Epithelial cell of esophagus (primary cell): ENCODE data around the gene GCFC2.

Experiments
- DNase-seq: peaks from one replicate; pipeline ENCODE4 v3.0.0; 2010; ENCODE audit warnings: low read depth
- H3K4me3 ChIP-seq: 2 replicates; pipeline ENCODE4 v1.5.1; 2011; ENCODE audit warnings: mild to moderate bottlenecking, low read length, control low read depth
- CTCF ChIP-seq: IDR thresholded peaks from 2 replicates; pipeline ENCODE4 v1.5.1; 2011; ENCODE audit warnings: low read depth, mild to moderate bottlenecking, low read length, control low read depth, inconsistent platforms; ENCODE audit not compliant: insufficient read depth; ENCODE audit errors: missing control alignments

The GCFC2 gene

DNA sequence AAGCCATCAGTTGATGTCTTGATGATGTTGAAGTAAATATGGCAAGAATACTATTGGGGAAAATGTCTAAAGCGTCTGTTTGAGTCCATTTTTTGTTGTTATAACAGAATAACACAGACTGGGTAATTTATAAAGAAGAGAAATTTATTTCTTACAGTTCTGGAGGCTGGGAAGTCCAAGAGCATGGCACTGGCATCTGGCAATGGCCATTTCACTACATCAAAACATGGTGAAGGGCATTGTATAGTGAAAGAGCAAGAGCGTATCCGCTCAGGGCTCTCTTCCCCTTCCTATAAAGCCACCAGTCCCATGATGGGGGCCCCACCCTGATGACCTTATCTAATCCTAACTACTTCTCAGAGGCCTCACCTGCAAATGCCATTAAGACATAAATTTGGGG, 93.8 kb downstream of the GCFC2 start:
- H3K4me3 ChIP-seq: no peak overlapping the region
- DNase-seq: no peak
- TF ChIP-seq CTCF: no peak

DNA sequence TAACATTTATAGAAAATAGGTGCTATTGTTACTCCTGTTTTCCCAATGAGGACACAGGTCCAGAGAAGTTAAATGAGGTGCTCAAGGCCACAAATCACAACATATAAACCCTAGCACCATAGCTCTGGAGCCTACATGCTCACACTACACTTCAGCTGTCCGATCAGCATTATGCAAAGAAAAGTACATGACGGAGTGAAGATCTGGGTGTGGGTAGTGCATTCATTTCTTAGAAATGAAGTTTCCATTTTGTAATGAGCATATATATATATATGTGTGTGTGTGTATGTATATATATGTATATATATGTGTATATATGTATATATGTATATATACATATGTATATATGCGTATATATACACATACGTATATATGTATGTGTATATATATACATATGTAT, 94.3 kb downstream of the GCFC2 start:
- H3K4me3 ChIP-seq: no peak overlapping the region
- TF ChIP-seq CTCF: no peak
- no peak for DNase-seq

- peak; percentile 93 for DNase-seq
- TF ChIP-seq CTCF: peak; percentile 37
These were observed 96.5 kb downstream of the GCFC2 start for GRCh38 chr2:75614162-75614651.

DNA sequence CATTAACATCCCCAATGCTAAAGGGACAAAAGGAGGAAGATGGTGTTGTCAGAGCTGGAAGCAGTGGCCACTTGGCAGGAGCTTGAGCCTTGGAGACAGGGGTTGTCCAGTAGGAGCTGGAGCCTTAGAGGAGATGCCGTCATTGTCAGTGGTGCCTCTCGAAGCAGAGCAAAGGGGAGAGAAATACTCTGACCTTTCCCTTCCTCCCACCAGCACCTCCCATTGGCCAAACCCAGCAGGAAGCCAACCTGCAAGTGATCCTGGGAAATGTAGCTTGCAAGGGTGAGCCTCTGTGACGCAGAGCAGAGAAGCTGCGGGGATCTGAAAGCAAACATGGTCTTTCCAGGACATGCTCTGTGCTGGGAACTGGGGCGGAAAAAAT, 97.9 kb downstream of the GCFC2 start:
- DNase-seq: no peak
- no peak for TF ChIP-seq CTCF
- no peak overlapping the region for H3K4me3 ChIP-seq

More at GRCh38 chr2:75614162-75614651, 96.5 kb downstream of the GCFC2 start:
- no peak overlapping the region for H3K4me3 ChIP-seq
